HPDE6-E6E7 (cell line): Measurements from ENCODE around the gene MST1.

ENCODE experiments used
- DNase-seq: peaks from one replicate; pipeline ENCODE4 v3.0.0; 2011; ENCODE audit warnings: missing footprints; ENCODE audit errors: extremely low spot score

MST1 gene

DNA sequence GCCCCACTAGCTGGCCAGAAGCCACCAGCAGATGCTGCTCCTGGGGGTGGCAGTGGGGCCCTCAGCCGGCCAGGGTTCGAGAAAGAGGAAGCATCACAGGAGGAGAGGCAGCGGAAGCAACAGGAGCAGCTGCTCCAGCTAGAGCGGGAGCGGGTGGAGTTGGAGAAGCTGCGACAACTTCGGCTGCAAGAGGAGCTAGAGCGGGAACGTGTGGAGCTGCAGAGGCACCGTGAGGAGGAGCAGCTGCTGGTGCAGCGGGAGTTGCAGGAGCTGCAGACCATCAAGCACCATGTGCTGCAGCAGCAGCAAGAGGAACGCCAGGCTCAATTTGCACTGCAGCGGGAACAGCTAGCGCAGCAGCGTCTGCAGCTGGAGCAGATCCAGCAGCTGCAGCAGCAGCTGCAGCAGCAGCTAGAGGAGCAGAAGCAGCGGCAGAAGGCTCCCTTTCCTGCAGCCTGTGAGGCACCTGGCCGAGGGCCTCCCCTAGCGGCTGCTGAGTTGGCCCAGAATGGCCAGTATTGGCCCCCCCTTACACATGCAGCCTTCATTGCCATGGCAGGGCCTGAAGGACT lies 32.6 kb downstream of the MST1 start:
- no peak for DNase-seq

DNA sequence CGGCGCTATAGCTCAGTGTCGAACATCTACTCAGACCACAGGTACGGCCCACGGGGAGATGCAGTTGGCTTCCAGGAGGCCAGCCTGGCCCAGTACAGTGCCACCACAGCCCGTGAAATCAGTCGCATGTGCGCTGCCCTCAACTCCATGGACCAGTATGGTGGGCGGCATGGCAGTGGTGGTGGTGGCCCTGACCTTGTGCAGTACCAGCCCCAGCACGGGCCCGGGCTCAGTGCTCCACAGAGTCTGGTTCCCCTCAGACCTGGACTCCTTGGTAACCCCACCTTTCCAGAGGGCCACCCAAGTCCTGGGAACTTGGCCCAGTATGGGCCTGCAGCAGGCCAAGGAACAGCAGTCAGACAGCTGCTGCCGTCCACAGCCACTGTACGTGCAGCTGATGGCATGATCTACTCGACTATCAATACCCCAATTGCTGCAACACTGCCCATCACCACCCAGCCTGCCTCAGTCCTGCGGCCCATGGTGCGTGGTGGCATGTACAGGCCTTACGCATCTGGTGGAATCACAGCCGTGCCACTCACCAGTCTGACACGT lies 33.5 kb downstream of the MST1 start:
- DNase-seq = no peak

DNA sequence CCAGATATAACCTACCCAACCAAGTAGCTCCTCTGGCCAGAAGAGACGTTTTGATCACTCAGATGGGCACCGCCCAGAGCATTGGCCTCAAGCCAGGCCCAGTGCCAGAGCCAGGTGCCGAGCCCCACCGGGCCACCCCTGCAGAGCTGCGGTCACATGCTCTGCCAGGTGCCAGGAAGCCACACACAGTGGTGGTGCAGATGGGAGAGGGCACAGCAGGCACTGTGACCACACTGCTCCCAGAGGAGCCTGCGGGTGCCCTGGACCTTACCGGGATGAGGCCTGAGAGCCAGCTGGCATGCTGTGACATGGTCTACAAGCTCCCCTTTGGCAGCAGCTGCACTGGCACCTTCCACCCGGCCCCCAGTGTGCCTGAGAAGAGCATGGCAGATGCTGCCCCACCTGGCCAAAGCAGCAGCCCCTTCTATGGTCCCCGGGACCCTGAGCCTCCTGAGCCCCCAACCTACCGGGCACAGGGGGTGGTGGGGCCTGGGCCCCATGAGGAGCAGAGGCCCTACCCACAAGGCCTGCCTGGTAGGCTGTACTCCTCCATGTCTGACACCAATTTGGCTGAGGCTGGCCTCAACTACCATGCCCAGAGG lies 34.2 kb downstream of the MST1 start:
- DNase-seq = no peak

DNA sequence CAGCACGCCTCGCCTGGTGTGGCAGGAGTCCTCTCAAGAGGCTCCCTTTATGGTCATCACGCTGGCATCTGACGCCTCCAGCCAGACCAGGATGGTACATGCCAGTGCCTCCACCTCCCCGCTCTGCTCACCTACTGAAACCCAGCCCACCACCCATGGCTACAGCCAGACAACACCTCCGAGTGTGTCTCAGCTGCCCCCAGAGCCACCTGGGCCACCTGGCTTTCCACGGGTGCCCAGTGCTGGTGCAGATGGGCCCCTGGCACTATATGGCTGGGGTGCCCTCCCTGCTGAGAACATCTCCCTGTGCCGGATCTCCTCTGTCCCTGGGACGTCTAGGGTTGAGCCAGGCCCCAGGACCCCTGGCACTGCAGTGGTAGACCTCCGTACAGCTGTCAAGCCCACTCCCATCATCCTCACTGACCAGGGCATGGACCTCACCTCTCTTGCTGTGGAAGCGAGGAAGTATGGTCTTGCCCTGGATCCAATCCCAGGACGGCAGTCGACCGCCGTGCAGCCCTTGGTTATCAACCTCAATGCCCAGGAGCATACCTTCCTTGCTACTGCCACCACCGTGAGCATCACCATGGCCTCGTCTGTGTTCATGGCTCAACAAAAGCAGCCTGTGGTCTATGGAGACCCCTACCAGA lies 35.0 kb downstream of the MST1 start:
- DNase-seq = no peak

DNA sequence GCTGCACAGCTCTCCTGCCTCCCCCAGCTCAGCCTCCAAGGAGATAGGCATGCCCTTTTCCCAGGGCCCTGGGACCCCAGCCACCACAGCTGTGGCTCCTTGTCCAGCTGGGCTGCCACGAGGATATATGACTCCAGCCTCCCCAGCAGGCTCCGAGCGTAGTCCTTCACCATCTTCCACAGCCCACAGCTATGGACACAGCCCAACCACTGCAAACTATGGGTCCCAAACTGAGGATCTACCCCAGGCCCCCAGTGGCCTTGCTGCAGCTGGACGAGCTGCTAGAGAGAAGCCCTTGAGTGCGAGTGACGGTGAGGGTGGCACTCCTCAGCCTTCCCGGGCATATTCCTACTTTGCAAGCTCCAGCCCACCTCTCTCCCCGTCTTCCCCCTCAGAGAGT lies 35.7 kb downstream of the MST1 start:
- DNase-seq = no peak

DNA sequence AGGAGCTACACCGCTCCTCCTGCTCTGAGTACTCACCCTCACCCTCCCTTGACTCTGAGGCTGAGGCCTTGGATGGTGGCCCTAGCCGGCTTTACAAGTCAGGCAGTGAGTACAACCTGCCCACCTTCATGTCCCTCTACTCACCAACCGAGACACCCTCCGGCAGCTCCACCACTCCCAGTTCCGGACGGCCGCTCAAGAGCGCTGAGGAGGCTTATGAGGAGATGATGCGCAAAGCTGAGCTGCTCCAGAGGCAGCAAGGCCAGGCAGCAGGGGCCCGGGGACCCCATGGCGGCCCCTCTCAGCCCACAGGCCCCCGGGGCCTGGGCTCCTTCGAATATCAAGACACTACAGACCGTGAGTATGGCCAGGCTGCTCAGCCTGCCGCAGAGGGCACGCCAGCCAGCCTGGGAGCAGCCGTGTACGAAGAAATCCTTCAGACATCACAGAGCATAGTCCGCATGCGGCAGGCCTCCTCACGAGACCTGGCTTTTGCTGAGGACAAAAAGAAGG lies 36.3 kb downstream of the MST1 start:
- DNase-seq = no peak

DNA sequence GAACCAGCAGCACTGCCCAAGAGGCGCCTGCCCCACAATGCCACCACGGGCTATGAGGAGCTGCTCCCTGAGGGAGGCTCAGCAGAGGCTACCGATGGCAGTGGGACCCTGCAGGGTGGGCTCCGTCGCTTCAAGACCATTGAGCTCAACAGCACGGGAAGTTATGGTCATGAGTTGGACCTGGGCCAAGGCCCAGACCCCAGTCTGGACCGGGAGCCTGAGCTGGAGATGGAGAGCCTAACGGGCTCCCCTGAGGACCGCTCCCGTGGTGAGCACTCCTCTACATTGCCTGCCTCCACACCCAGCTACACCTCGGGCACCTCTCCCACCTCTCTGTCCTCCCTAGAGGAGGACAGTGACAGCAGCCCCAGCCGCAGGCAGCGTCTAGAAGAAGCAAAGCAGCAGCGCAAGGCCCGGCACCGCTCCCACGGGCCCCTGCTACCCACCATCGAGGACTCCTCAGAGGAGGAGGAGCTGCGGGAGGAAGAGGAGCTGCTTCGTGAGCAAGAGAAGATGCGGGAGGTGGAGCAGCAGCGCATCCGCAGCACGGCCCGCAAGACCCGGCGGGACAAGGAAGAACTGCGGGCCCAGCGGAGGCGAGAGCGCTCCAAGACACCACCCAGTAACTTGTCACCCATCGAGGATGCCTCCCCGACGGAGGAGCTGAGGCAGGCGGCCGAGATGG lies 36.9 kb downstream of the MST1 start:
- no peak for DNase-seq

DNA sequence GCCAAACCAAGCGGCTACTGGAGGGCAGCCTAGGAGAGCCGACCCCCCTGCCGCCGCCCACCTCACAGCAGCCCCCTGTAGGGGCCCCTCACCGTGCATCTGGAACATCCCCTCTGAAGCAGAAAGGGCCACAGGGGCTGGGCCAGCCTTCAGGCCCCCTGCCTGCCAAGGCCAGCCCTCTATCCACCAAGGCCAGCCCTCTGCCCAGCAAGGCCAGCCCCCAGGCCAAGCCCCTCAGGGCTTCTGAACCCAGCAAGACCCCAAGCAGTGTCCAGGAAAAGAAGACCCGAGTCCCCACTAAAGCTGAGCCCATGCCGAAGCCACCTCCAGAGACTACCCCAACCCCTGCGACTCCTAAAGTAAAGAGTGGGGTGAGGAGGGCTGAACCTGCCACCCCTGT lies 38.6 kb downstream of the MST1 start:
- DNase-seq = no peak

DNA sequence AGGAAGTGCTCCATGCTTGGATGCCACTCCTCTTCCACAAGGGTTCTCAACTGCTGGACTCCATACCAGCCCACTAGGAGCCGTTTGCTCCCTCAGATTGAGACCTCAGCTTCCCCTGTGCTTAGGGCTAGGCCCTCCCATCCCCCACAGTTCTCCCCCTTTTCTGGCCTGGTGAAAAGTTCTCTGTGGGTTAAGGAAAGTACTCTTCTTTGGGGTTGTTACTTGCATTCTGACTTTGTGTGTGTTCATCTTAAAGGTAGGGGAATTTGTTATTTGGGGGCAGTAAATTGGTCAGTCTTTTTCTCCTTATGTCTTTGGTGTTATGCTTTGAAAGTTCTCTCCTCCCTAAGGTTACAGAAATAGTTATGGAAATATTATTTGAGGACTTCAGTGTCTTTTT lies 39.1 kb downstream of the MST1 start:
- DNase-seq = no peak

DNA sequence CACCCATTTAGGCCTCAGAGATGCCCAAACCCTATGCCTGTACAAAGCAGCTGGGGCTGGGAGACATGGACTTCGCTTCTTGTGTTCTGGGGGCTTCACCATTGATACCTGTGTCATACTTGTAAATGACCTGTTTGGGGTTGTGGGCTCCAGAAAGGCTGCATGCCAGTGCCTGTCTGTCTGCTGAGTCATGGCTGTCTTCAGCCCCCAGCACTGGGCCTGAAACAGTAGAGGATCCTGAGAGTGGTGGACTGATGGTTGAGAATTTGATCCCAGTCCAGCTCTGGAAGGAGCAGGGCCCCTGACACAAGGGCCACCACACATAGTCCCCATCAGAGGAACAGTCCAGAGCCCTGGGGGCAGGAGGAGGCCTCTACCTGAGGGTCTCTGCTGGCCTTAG lies 39.7 kb downstream of the MST1 start:
- no peak for DNase-seq

DNA sequence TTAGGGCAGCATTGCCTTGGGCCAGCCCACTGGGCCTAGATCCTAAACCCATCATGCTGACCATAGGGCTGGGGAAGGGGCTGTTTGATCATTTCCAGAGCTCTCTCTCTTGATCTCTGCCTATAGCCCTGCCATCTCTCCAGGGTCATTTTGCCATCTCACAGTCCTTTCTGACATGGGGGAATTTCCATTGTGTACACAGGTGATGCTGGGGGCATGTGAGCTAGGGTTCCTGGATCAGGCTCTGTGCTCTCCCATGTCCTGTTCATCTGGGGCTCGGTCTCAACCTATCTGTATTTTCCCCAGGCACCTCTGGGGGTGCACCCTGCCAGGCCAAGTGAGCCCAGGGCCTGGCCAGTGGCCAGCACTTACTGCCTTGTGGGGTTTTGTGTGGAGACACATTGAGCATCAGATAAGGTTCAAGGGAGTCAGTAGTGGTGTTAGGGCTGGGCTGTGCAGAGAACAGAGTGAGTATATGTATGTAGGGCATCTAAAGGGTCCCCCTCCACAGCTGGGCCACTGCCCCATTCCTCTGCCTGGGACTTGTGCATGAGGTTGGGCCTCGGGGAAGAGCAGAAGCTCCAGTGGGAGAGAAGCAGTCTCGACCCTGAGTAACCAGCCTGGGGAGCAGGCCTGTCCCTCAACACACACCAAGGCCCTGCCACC lies 40.8 kb downstream of the MST1 start:
- no peak for DNase-seq

DNA sequence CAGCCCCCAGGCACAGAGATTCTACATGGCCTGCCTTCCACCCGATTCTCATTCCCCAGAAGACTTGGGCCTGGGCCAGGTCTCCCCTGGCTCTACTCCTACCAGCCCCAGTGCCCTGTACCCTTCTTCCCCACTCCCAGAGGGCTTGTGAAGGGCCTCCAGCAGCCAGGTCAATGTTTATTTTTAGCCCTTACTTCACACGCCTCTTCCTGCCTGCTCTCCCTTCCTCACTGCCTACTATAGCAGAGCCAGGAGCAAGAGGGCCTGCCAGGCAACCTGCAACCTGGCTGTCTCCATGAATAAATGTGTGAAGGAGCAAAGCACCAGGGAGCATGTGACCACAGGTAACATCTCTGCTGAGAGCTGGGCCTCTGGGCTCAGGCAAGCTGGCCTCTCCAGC lies 41.5 kb downstream of the MST1 start:
- no peak for DNase-seq

DNA sequence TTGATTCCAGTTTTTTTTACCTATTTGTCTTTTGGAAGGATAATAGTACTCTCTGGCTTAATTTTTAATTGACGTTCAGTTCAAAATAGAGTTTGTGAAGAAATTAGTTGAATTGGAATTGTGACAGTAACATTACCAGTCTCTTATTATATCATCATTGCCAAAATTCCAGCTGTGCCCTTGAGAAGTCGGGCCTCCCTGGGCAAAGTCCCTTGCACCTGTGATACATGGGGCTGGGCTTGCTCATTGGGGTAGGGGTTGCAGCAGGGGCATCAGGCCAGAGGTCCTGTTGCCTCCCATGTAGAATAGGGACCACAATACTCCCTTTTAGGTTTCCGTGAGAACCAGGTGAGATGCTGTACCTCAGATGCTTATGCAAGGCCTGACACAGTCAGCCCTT lies 43.0 kb downstream of the MST1 start:
- no peak for DNase-seq

DNA sequence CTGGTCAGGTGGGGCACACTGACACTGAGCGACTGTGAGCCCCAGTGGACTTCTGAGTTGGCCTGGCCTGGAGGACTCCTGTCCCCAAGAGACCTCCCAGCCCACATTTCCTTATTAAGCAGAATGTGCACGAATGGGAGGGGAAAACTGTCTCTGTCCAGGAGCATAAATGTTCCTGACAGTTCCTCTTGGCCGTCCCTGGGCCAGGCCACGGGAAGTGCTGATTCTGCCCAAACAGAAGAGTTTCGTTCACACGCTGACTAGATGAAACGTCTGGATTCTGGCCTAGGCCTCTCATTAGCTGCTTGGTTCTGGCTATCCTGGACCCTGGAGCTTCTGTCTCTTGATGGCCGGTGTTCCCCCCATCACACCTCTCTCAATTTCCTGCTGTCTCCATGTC lies 44.6 kb downstream of the MST1 start:
- DNase-seq = no peak

DNA sequence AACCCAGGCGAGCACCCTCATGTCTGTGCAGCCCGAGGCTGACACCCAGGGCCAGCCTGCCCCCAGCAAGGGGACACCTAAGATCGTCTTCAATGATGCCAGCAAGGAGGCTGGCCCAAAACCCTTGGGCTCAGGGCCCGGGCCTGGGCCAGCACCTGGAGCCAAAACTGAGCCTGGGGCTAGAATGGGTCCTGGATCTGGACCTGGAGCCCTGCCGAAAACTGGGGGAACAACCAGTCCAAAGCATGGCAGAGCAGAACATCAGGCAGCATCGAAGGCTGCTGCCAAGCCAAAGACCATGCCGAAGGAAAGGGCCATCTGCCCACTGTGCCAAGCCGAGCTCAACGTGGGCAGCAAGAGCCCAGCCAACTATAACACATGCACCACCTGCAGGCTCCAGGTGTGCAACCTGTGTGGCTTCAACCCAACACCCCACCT lies 46.5 kb downstream of the MST1 start:
- no peak for DNase-seq

DNA sequence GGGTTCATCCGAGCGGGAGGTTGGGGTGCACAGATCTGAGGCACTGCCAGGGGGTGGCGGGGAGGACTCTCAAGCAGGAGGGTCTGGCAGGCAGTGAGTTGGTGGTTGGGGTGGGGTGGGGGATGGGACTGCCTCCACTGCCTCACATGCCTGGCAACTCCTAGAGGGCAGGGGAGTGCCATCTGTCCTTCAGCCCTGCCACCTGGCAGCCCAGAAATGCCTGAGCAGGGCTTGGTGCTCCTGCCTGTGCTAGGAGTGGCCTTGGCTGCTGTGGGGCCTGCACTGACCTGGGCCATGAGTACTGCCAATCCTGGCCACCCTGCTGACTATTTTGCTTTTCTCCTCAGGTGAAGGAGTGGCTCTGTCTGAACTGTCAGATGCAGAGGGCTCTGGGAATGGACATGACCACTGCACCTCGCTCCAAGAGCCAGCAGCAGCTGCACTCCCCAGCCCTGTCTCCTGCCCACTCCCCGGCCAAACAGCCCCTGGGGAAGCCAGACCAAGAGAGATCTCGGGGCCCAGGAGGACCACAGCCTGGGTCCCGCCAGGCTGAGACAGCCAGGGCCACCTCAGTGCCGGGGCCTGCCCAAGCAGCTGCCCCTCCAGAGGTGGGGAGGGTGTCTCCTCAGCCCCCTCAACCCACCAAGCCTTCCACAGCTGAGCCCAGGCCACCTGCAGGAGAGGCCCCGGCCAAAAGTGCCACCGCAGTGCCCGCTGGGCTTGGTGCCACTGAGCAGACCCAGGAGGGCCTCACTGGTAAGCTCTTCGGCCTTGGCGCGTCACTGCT lies 47.2 kb downstream of the MST1 start:
- DNase-seq = no peak

DNA sequence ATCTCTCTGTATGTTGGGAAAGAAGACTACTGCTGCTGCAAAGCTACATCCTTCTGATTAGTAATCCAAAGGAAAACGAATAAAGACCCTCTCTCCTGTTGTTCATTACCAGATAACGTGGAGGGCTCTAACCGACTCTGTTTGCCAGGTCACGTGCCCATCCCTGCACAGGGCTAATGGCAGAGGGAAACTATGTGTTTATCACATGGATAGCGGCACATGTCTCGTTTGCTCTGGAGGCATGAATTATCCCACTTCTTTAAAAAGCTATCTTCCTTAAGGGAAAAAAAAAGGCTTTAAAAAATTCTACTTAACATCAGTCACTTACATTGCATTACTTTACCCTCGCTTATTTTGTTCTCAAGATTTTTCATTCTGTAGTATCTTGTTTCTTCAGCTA lies 48.0 kb downstream of the MST1 start:
- DNase-seq = no peak

DNA sequence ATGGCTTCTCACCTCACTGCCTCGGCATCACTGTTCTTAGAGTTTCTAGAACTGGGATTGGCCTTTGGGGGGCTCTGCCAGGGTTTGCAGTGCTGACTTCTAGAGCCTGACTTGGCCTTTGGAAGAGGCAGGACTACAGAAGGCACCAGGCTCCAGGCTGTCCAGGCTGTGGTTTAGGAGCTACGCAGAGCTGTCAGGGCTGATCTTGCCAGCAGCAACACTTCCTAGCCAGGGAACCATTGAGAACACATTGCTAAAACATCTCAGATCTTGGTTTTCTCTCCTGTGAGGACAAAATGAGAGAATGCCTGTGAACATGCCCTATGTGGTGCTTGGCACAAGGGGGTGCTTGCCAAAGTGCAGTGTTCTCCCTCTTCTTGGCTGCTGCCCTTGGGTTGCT lies 49.7 kb downstream of the MST1 start:
- DNase-seq = no peak

DNA sequence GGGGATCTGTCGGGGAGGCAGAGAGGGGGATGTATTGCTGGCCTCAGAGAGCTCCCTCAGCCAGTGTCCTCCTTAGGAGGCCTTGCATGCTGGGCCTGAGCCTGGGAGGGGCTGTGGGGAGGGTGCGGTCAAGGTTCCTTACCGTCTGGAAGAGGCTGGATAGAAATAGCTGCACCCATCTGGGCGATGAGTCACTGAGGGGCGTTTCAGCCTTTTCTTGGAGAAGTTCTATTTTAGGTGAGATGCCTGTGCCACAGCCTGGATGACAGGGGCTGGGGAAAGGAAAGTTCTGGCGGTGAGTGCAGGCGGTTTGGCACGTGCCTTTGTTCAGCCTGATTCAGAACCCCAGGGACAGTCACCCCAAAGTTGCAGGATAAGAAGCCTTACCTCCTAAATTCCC lies 50.8 kb downstream of the MST1 start:
- peak; percentile 23 for DNase-seq

DNA sequence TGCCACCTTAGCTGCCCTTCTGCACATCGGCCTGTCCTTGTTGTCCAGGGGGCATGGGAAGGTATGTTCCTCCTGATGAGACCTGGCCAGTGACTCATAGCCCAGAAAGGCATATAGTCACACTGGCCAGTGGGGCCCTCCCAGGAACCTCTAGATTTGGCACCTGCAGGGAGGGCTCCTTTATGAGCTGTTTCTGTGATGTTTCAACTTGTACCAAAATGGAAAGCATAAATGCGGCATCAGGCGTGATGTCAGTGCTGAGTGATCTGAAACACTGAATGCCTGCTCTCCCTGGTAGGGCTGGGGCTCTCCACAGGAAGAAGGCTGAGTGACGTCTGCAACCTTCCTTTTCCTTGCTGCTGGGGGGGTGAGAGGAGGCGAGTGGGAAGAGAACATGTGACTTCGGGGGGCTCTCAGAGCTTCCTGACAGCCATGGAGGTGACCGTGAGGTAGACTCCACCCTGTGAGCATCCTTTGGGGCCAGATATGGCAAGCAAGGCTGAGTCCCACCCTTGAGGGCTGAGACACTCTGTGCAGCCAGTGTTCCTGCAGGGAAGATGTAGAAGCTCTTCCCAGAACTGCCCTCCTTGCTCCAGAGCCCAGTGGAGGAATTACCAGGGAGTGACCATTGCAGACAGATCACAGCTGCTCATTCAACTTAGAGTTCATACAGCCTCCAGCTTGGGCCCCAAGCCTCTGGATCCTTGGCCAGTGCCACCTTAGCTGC lies 52.2 kb downstream of the MST1 start:
- DNase-seq = peak; percentile 32

DNA sequence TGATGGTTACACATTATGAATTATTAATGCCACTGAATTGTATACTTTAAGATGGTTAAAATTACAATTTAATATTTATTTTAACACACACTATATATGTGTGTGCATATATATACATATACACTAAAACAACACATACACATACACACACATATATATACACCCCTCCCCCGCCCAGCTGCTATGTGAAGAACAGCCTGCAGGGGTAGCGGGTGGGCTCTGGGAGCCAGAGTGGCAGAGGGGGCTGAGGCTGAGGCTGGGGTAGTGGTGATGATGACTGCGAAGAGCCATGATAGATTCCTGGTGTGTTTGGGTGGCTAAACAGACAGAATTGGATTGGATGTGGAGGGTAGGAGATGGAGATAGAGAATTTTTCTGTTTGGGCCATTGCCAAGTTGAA lies 54.5 kb downstream of the MST1 start:
- no peak for DNase-seq
